RWPE1 (cell line): Measurements from ENCODE around the gene IGFN1.

Experiments used
- CTCF ChIA-PET: fragments of 350-600 bp; sonication (Branson Sonifier 250); formaldehyde crosslinking; extraction: SDS; loops from one replicate; lab custom pipeline; 2021; lab: Yijun Ruan, JAX
- POLR2A ChIA-PET: fragments of 400-600 bp; formaldehyde crosslinking; extraction: SDS; loops from one replicate; lab custom pipeline; 2020; ENCODE audit warnings: antibody characterized with exemption; ENCODE audit not compliant: low non-redundant PET; lab: Yijun Ruan, JAX
- DNase-seq: peaks from one replicate; pipeline ENCODE4 v3.0.0; 2012; ENCODE audit warnings: low spot score
- H3K27ac ChIP-seq: fragments of 450-650 bp; 2 replicates; pipeline ENCODE4 v1.5.1; 2017
- CTCF ChIP-seq: fragments of 450-650 bp; conservative IDR thresholded peaks from 2 replicates; pipeline ENCODE4 v1.5.1; 2017; ENCODE audit warnings: low read depth, mild to moderate bottlenecking

The IGFN1 gene

DNA sequence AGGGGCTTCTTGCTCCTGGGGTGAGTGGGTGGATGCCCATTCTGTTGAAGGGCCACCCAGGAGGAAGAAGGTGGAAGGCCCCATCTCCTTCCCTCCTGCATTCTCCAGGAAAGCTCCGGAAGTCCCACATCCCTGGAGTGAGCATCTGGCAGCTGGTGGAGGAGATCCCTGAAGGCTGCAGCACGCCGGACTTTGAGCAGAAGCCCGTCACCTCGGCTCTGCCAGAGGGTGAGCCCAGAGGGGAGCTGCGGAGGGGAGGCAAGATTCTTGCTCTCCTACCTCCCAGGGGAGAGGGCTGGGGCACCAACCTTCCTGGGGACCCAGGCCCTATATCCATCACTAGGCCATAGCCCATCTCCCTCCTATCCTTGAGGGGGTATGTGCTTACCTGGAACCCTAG lies 3.4 kb downstream of the IGFN1 start:
- no peak for TF ChIP-seq CTCF
- ChIA-PET CTCF (interaction anchor here (0.6 to 0.7 kb wide), 2 partner anchors 109 to 572 kb away, joined by 3 read pairs; no protein-coding TSS in a partner anchor), POLR2A (no interaction called here)
- no peak for DNase-seq
- H3K27ac ChIP-seq: no peak overlapping the region

DNA sequence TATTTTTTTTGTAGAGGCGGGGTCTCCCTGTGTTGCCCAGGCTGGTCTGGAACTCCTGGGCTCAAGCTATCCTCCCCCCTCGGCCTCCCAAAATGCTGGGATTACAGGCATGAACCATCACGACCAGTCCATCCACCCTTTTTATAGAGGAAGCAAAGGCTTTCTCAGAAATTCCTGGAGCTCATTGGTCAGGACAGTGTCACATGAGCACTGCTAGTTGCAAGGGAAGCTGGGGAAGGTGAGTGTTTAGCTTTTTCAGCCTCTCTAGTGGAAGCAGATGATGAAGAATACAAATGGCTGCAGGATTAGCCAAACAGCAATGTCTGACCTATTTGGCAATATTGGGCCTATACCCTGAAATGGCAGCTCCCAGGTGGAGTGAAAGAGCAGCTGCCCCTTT lies 8.0 kb downstream of the IGFN1 start:
- no peak for TF ChIP-seq CTCF
- H3K27ac ChIP-seq: no peak overlapping the region
- CTCF ChIA-PET: interaction anchor here (0.6 kb wide), 2 partner anchors 49 to 596 kb away, joined by 3 read pairs; no protein-coding TSS in a partner anchor
- no peak for DNase-seq
- POLR2A ChIA-PET: no interaction called here

- CTCF ChIA-PET: interaction anchor here (0.6 kb wide), 1 partner anchor 238 kb away, joined by 3 read pairs; no protein-coding TSS in a partner anchor
- TF ChIP-seq CTCF: no peak
- no peak for DNase-seq
- no peak overlapping the region for H3K27ac ChIP-seq
- POLR2A ChIA-PET: no interaction called here
Observed at GRCh38 chr1:201205036-201205435, 14.4 kb downstream of the IGFN1 start.

- no peak for DNase-seq
- POLR2A ChIA-PET: no interaction called here
- CTCF ChIA-PET: interaction anchor here (0.7 to 0.9 kb wide), 2 partner anchors 84 to 147 kb away, joined by 3 to 4 read pairs; no protein-coding TSS in a partner anchor
- no peak overlapping the region for H3K27ac ChIP-seq
- TF ChIP-seq CTCF: no peak
Observed at GRCh38 chr1:201206176-201206575, 15.6 kb downstream of the IGFN1 start.

GRCh38 chr1:201207046-201207445 lies 16.4 kb downstream of the IGFN1 start:
- ChIA-PET CTCF (interaction anchor here (0.9 kb wide), 1 partner anchor 83 kb away, joined by 3 read pairs; no protein-coding TSS in a partner anchor), POLR2A (no interaction called here)
- no peak for TF ChIP-seq CTCF
- no peak overlapping the region for H3K27ac ChIP-seq
- DNase-seq: no peak

DNA sequence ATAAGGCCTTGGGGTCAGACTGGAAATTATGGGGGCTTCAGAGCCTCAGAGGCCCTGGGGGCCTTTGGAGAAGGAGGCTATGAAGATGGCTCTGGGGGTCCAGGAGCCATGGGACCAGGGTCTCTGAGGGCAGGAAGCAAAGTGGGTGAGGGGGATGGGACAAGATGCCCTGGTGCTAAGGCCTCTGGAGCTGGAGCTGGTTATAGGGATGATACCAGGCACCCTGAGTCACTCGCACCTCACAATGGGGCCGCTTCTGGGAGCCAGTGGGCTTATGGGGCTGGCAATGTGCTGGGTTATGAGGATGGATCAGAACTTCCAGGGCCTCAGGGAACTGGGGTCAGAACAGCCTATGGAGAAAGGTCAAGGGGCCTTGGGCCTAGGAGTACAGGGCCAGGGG lies 17.6 kb downstream of the IGFN1 start:
- ChIA-PET POLR2A (no interaction called here), CTCF (no interaction called here)
- no peak for TF ChIP-seq CTCF
- no peak for DNase-seq
- H3K27ac ChIP-seq: no peak overlapping the region

- CTCF ChIA-PET: no interaction called here
- POLR2A ChIA-PET: no interaction called here
- TF ChIP-seq CTCF: no peak
Observed at GRCh38 chr1:201212056-201212455, 21.4 kb downstream of the IGFN1 start.

More at GRCh38 chr1:201212056-201212455, 21.4 kb downstream of the IGFN1 start:
- DNase-seq: no peak
- H3K27ac ChIP-seq: no peak overlapping the region
